Kidney (tissue), 14 donors: ENCODE data around the gene TBCB. TPM values are rescaled to one million over a fixed set of nuclear protein-coding genes. Genes with fewer than 3 reads are reported as not detected.

Experiments
- DNase-seq, 5 donors: peaks; one replicate each; pipeline ENCODE4 v3.0.0-alpha.2; 2013 to 2020
- FAIRE-seq: peaks from 2 replicates; lab custom pipeline; 2012; peaks lifted over from hg19 to GRCh38; lab: Jason Lieb, UNC
- H3K27ac ChIP-seq, 2 donors: one replicate each; pipeline ENCODE4 v1.7.0; 2013; ENCODE audit warnings: low read depth in 2 of 2, low read length in 2 of 2, inconsistent platforms in 1 of 2
- H3K27me3 ChIP-seq: one replicate; pipeline ENCODE4 v1.7.1; 2013; ENCODE audit warnings: low read length, inconsistent platforms; ENCODE audit not compliant: control insufficient read depth, insufficient read depth
- H3K36me3 ChIP-seq, 3 donors: one replicate each; pipeline versions ENCODE4 v1.7.0 to v1.7.1; 2013; ENCODE audit warnings: low read length in 3 of 3, control low read depth in 1 of 3, inconsistent platforms in 1 of 3; ENCODE audit not compliant: insufficient read depth in 3 of 3, control insufficient read depth in 2 of 3
- H3K4me1 ChIP-seq, 3 donors: one replicate each; pipeline versions ENCODE4 v1.7.0 to v1.7.1; 2013; ENCODE audit warnings: low read length in 3 of 3, inconsistent platforms in 1 of 3, low read depth in 1 of 3; ENCODE audit not compliant: control insufficient read depth in 2 of 3, insufficient read depth in 2 of 3
- H3K4me3 ChIP-seq, 3 donors: one replicate each; pipeline versions ENCODE4 v1.7.0 to v1.8.1; 2013; ENCODE audit warnings: low read length in 3 of 3, control low read depth in 1 of 3, inconsistent platforms in 1 of 3
- H3K9ac ChIP-seq, 3 donors: one replicate each; pipeline versions ENCODE4 v1.7.0 to v1.7.1; 2013; ENCODE audit warnings: low read length in 3 of 3, control low read depth in 1 of 3, inconsistent platforms in 1 of 3
- H3K9me3 ChIP-seq, 3 donors: one replicate each; pipeline versions ENCODE4 v1.7.0 to v1.7.1; 2013; ENCODE audit warnings: low read length in 3 of 3, control low read depth in 1 of 3, inconsistent platforms in 1 of 3; ENCODE audit not compliant: control insufficient read depth in 2 of 3, insufficient read depth in 1 of 3
- CTCF ChIP-seq: IDR thresholded peaks from 3 replicates; pipeline ENCODE4 v1.5.1; 2012; ENCODE audit warnings: mild to moderate bottlenecking, moderate library complexity, borderline replicate concordance; ENCODE audit not compliant: insufficient read depth; ENCODE audit errors: extremely low read depth
- intact Hi-C: fragments of 100-400 bp; cut with DNase I; formaldehyde crosslinking; loops from one replicate; pipeline ENCODE4 v1.11.1; 2022
- polyA plus RNA-seq: library from polyadenylated mRNA; stranded (reverse); fragments of 350-450 nt; fragmentation: Illumina TruSeq; extraction: RNeasy Lipid Tissue Mini Kit (QIAGEN cat#74804); gene quantifications from one replicate; pipeline ENCODE4 v1.2.3, GENCODE V29; 2014; ENCODE audit warnings: low read depth, low replicate concordance; ENCODE audit not compliant: insufficient read depth
- total RNA-seq: library from RNA; stranded (reverse); fragmentation: NEBNext Ultra II Directional; extraction: Animal tissue kit (Norgen Biotek cat#: 25700); gene quantifications from one replicate; pipeline ENCODE4 v1.2.1, GENCODE V29; 2021
- donor health status: control.
- donor health status: control.
- donor health status: control.
- donor health status: control.
- donor health status: control.
- donor health status: DM: yes; HTN: yes; CAD: no.
- donor health status: Normal renal cell carcinoma (clear cell type).

Gene TBCB
- total and polyA plus RNA-seq, 2 donors from 2014 or later: 144 to 242 TPM

GRCh38 chr19:36110487-36111199, 4.6 kb upstream of the TBCB start, which contains the start of gene OVOL3:
Gene OVOL3, plus strand, starts transcription at chr19:36111143. Its CDS starts 60 bp downstream, at chr19:36111203.
- Histone ChIP-seq H3K36me3 (peaks cover 0 to 13% (median 0%) of the 10 kb centered on the region in 3 donors), H3K27me3 (no peaks in the 10 kb centered on the region), H3K4me3 (no peak within 1 kb of the TSS), H3K27ac (no peak within 1 kb of the TSS), H3K4me1 (peaks cover 0 to 10% (median 0%) of the 10 kb centered on the region in 3 donors), H3K9ac (no peak within 1 kb of the TSS), H3K9me3 (no peaks in the 10 kb centered on the region)
- DNase-seq: no peak
- intact Hi-C loops: no loop called here
- no peak for FAIRE-seq
- TF ChIP-seq CTCF: no peak

GRCh38 chr19:36111200-36111539, 4.1 kb upstream of the TBCB start:
- intact Hi-C loops: no loop called here
- H3K9ac ChIP-seq: no peak overlapping the region
- H3K4me3 ChIP-seq: no peak overlapping the region
- no peak overlapping the region for H3K27ac ChIP-seq
- peaks cover 0 to 14% (median 2%) of the 10 kb centered on the region in 3 donors for H3K4me1 ChIP-seq
- DNase-seq: no peak
- H3K36me3 ChIP-seq: peaks cover 0 to 13% (median 0%) of the 10 kb centered on the region in 3 donors
- no peak for FAIRE-seq
- no peaks in the 10 kb centered on the region for H3K27me3 ChIP-seq
- TF ChIP-seq CTCF: no peak
- no peaks in the 10 kb centered on the region for H3K9me3 ChIP-seq

- Histone ChIP-seq H3K9ac (no peak overlapping the region), H3K9me3 (no peaks in the 10 kb centered on the region), H3K4me3 (no peak overlapping the region), H3K27me3 (no peaks in the 10 kb centered on the region), H3K36me3 (peaks cover 0 to 14% (median 2%) of the 10 kb centered on the region in 3 donors), H3K4me1 (peaks cover 0 to 18% (median 4%) of the 10 kb centered on the region in 3 donors), H3K27ac (no peak overlapping the region)
- no peak for TF ChIP-seq CTCF
- no peak for FAIRE-seq
- intact Hi-C loops: no loop called here
- DNase-seq: no peak
These were observed 2.6 kb upstream of the TBCB start for GRCh38 chr19:36112678-36113077.
